Trophoblast cell (in vitro differentiated cells and primary cell): ENCODE results near the gene GPHA2.

Experiments
- DNase-seq, 2 donors: peaks; one replicate each; pipeline ENCODE4 v3.0.0-alpha.2; 2016
- H2AFZ ChIP-seq: 2 replicates; pipeline ENCODE4 v1.6.1; 2013; ENCODE audit warnings: low read length, moderate library complexity, mild to moderate bottlenecking; ENCODE audit not compliant: insufficient read depth, poor library complexity
- H2AK5ac ChIP-seq: 2 replicates; pipeline ENCODE4 v1.6.1; 2013; ENCODE audit warnings: mild to moderate bottlenecking, low read length
- H2BK120ac ChIP-seq: 2 replicates; pipeline ENCODE4 v1.6.1; 2013; ENCODE audit warnings: low read length, mild to moderate bottlenecking, moderate library complexity; ENCODE audit not compliant: insufficient read depth, poor library complexity
- H2BK12ac ChIP-seq: 2 replicates; pipeline ENCODE4 v1.6.1; 2013; ENCODE audit warnings: mild to moderate bottlenecking, low read length, moderate library complexity
- H2BK5ac ChIP-seq: 2 replicates; pipeline ENCODE4 v1.6.1; 2013; ENCODE audit warnings: low read length, low read depth, moderate library complexity, mild to moderate bottlenecking; ENCODE audit not compliant: poor library complexity
- H3K14ac ChIP-seq: 2 replicates; pipeline ENCODE4 v1.6.1; 2013; ENCODE audit warnings: mild to moderate bottlenecking, low read length
- H3K18ac ChIP-seq: 2 replicates; pipeline ENCODE4 v1.6.1; 2013; ENCODE audit warnings: mild to moderate bottlenecking, low read length
- H3K23ac ChIP-seq: 2 replicates; pipeline ENCODE4 v1.6.1; 2013; ENCODE audit warnings: low read length
- H3K27ac ChIP-seq: 2 replicates; pipeline ENCODE4 v1.5.1; 2013; ENCODE audit warnings: low read depth, mild to moderate bottlenecking, inconsistent platforms, low read length, moderate library complexity
- H3K27me3 ChIP-seq: 2 replicates; pipeline ENCODE4 v1.6.1; 2013; ENCODE audit warnings: inconsistent platforms, mild to moderate bottlenecking, low read length, moderate library complexity; ENCODE audit not compliant: insufficient read depth
- H3K36me3 ChIP-seq, 2 experiments: 1 replicate in 1 of 2; 2 replicates in 1 of 2; pipeline ENCODE4 v1.6.1; 2013; ENCODE audit warnings: low read length in 2 of 2, mild to moderate bottlenecking in 2 of 2, moderate library complexity in 1 of 2; ENCODE audit not compliant: insufficient read depth in 2 of 2, control insufficient read depth in 1 of 2
- H3K4ac ChIP-seq: 2 replicates; pipeline ENCODE4 v1.6.1; 2013; ENCODE audit warnings: low read depth, mild to moderate bottlenecking, low read length, moderate library complexity
- H3K4me1 ChIP-seq, 2 experiments: 1 replicate in 1 of 2; 2 replicates in 1 of 2; pipeline ENCODE4 v1.6.1; 2013; ENCODE audit warnings: low read length in 2 of 2, mild to moderate bottlenecking in 2 of 2, moderate library complexity in 1 of 2; ENCODE audit not compliant: insufficient read depth in 2 of 2, control insufficient read depth in 1 of 2
- H3K4me2 ChIP-seq: 2 replicates; pipeline ENCODE4 v1.6.1; 2013; ENCODE audit warnings: inconsistent platforms, mild to moderate bottlenecking, low read length, moderate library complexity
- H3K4me3 ChIP-seq: 2 replicates; pipeline ENCODE4 v1.5.1; 2013; ENCODE audit warnings: mild to moderate bottlenecking, low read depth, low read length, inconsistent platforms
- H3K79me1 ChIP-seq: one replicate; pipeline ENCODE4 v1.6.1; 2013; ENCODE audit warnings: low read length
- H3K79me2 ChIP-seq: 2 replicates; pipeline ENCODE4 v1.6.1; 2013; ENCODE audit warnings: low read length, mild to moderate bottlenecking; ENCODE audit not compliant: control insufficient read depth, insufficient read depth, poor library complexity
- H3K9ac ChIP-seq: 2 replicates; pipeline ENCODE4 v1.6.1; 2013; ENCODE audit warnings: mild to moderate bottlenecking, low read length
- H3K9me3 ChIP-seq: 2 replicates; pipeline ENCODE4 v1.6.1; 2013; ENCODE audit warnings: low read depth, mild to moderate bottlenecking, control low read depth, inconsistent platforms, low read length; ENCODE audit not compliant: insufficient read depth
- H4K12ac ChIP-seq: 2 replicates; pipeline ENCODE4 v1.6.1; 2013; ENCODE audit warnings: low read depth, mild to moderate bottlenecking, low read length, moderate library complexity
- H4K8ac ChIP-seq: 2 replicates; pipeline ENCODE4 v1.6.1; 2013; ENCODE audit warnings: low read depth, mild to moderate bottlenecking, low read length, moderate library complexity
- H4K91ac ChIP-seq: one replicate; pipeline ENCODE4 v1.6.1; 2013; ENCODE audit warnings: low read depth, mild to moderate bottlenecking, low read length, moderate library complexity
- WGBS: extraction: QIAGEN DNeasy Blood & Tissue Kit; methylation state at CpG from one replicate; pipeline ENCODE4 v1.1.7; 2013; ENCODE audit warnings: missing lambda C conversion rate; ENCODE audit not compliant: insufficient read length, insufficient coverage; ENCODE audit errors: extremely low coverage; 5-methylcytosine and 5-hydroxymethylcytosine counted together

The GPHA2 gene

DNA sequence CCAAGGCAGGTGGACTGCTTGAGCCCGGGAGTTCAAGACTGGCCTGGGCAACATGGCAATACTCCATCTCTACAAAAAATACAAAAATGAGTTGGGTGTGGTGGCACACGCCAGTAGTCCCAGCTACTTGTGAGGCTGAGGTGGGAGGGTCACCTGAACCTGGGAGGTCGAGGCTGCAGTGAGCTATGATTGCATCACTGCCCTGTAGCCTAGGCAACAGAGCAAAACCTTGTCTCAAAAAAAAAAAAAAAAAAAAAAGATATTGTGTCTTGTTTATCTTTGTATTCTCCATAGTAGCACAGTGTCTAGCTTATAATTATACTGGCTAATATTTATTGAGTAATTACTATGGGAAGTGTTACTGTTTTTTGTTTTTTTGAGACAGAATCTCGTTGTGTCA lies 15.8 kb upstream of the GPHA2 start:
- Histone ChIP-seq H4K12ac (no peak overlapping the region), H3K9ac (no peak overlapping the region), H2AK5ac (no peak overlapping the region), H4K91ac (no peak overlapping the region), H3K4me1 (no peaks in the 10 kb centered on the region), H3K4me2 (no peak overlapping the region), H3K4ac (no peak overlapping the region), H3K18ac (no peak overlapping the region), H3K23ac (no peak overlapping the region), H3K9me3 (no peaks in the 10 kb centered on the region), H3K36me3 (no peaks in the 10 kb centered on the region), H3K27ac (no peak overlapping the region), H4K8ac (no peak overlapping the region), H3K4me3 (no peak overlapping the region), H2BK5ac (no peak overlapping the region), H2BK120ac (no peak overlapping the region), H3K79me1 (no peaks in the 10 kb centered on the region), H3K14ac (no peak overlapping the region), H3K79me2 (no peaks in the 10 kb centered on the region), H3K27me3 (no peaks in the 10 kb centered on the region), H2AFZ (no peak overlapping the region), H2BK12ac (no peak overlapping the region)
- WGBS, result no CpG with 5 or more reads among the region's 4 CpGs
- DNase-seq, result no peak

- no peak overlapping the region for H2AFZ ChIP-seq
Measured at GRCh38 chr11:64947208-64947814, 11.6 kb upstream of the GPHA2 start.

DNA sequence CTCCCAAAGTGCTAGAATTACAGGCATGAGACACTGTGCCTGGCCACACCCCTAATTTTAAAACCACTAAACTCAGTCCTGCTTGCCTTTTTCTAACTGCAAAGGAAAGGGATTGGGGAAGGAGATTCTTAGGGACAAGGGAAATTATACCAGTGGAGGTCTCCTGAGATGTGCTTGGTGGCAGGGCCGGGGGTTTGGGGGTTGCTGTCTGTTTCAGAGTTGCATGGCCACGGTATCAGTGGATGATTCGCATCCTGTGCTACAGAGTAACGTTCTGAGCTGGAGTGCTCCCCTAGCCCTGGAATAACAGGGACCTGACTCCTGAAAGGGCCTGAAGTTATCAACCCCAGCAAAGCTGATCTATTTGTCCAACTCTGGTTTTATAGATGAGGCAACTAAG lies 846 bp upstream of the GPHA2 start:
- H3K79me2 ChIP-seq, result no peaks in the 10 kb centered on the region
- no CpG with 5 or more reads among the region's 4 CpGs for WGBS
- DNase-seq, result no peak

More at GRCh38 chr11:64947208-64947814, 11.6 kb upstream of the GPHA2 start:
- Histone ChIP-seq H3K4me3 (no peak overlapping the region), H2BK120ac (no peak overlapping the region), H4K91ac (no peak overlapping the region), H3K27ac (no peak overlapping the region), H3K36me3 (no peaks in the 10 kb centered on the region), H3K9ac (no peak overlapping the region), H2BK5ac (no peak overlapping the region), H3K27me3 (peaks cover 2% of the 10 kb centered on the region), H3K79me2 (no peaks in the 10 kb centered on the region), H3K18ac (no peak overlapping the region), H4K8ac (no peak overlapping the region), H3K4me2 (no peak overlapping the region), H3K14ac (no peak overlapping the region), H3K4me1 (no peaks in the 10 kb centered on the region), H2AK5ac (no peak overlapping the region), H3K4ac (no peak overlapping the region), H3K79me1 (no peaks in the 10 kb centered on the region), H3K9me3 (no peaks in the 10 kb centered on the region), H2BK12ac (no peak overlapping the region), H3K23ac (no peak overlapping the region), H4K12ac (no peak overlapping the region)
- WGBS, result no CpG with 5 or more reads among the region's 5 CpGs
- DNase-seq, result peak in 1 of 2 donors; percentile 15

GRCh38 chr11:64934682-64935358 lies 873 bp downstream of the GPHA2 start:
- Histone ChIP-seq H2BK5ac (no peak overlapping the region), H3K36me3 (peaks cover 19 to 27% of the 10 kb centered on the region in 2 experiments), H3K23ac (no peak overlapping the region), H3K27me3 (no peaks in the 10 kb centered on the region), H2AK5ac (no peak overlapping the region), H3K4me1 (peaks cover 0 to 7% of the 10 kb centered on the region in 2 experiments), H3K4ac (no peak overlapping the region), H4K12ac (no peak overlapping the region), H2AFZ (no peak overlapping the region), H3K4me3 (no peak overlapping the region), H3K4me2 (no peak overlapping the region), H4K91ac (no peak overlapping the region), H2BK120ac (no peak overlapping the region), H3K18ac (no peak overlapping the region), H2BK12ac (no peak overlapping the region), H3K9me3 (peaks cover 2% of the 10 kb centered on the region), H3K9ac (peak overlapping the region; percentile 22), H4K8ac (no peak overlapping the region), H3K79me2 (no peaks in the 10 kb centered on the region), H3K27ac (no peak overlapping the region), H3K14ac (no peak overlapping the region), H3K79me1 (no peaks in the 10 kb centered on the region)
- WGBS, result no CpG with 5 or more reads among the region's 27 CpGs
- DNase-seq, result no peak

More for the DNA sequence above, 846 bp upstream of the GPHA2 start:
- no peak overlapping the region for H3K27ac ChIP-seq
- no peak overlapping the region for H4K91ac ChIP-seq
- H2AK5ac ChIP-seq, result no peak overlapping the region
- H3K23ac ChIP-seq, result no peak overlapping the region
- no peak overlapping the region for H2BK120ac ChIP-seq
- H4K8ac ChIP-seq, result no peak overlapping the region
- peaks cover 11 to 15% of the 10 kb centered on the region in 2 experiments for H3K36me3 ChIP-seq
- no peak overlapping the region for H3K4ac ChIP-seq
- no peaks in the 10 kb centered on the region for H3K27me3 ChIP-seq
- H3K4me1 ChIP-seq, result peaks cover 0 to 7% of the 10 kb centered on the region in 2 experiments
- no peak overlapping the region for H2AFZ ChIP-seq
- no peak overlapping the region for H3K4me2 ChIP-seq
- no peak overlapping the region for H4K12ac ChIP-seq
- H3K9me3 ChIP-seq, result peaks cover 2% of the 10 kb centered on the region
- H3K79me1 ChIP-seq, result no peaks in the 10 kb centered on the region
- H3K14ac ChIP-seq, result no peak overlapping the region
- no peak overlapping the region for H3K9ac ChIP-seq
- H3K4me3 ChIP-seq, result no peak overlapping the region
- no peak overlapping the region for H3K18ac ChIP-seq
- no peak overlapping the region for H2BK12ac ChIP-seq
- no peak overlapping the region for H2BK5ac ChIP-seq
